HCT116 (cell line): ENCODE measurements around the gene PRPF38A. TPM values are rescaled to one million over a fixed set of nuclear protein-coding genes. Genes with fewer than 3 reads are reported as not detected.

Source experiments
- ATAC-seq: fragments of 200-7000 bp; cut with Tn5 transposase; 2 replicates; pipeline ENCODE4 v1.9.1; 2020; ENCODE audit warnings: mild to moderate bottlenecking, moderate library complexity
- BruUV-seq: library from RNA; stranded (reverse); fragments of 400-500 nt; replicated peaks from 2 replicates; lab custom pipeline; 2021; lab: Mats Ljungman, UMichigan
- CTCF ChIA-PET: fragments of 300-600 bp; sonication (Branson Sonifier 250); formaldehyde crosslinking; loops from one replicate; lab custom pipeline; 2021; ENCODE audit warnings: antibody characterized with exemption; lab: Charles Lee
- POLR2A ChIA-PET: fragments of 300-600, 350-600 bp; sonication (Branson Sonifier 250); formaldehyde crosslinking; loops from one replicate; lab custom pipeline; 2021; ENCODE audit warnings: antibody characterized with exemption; lab: Charles Lee
- RAD21 ChIA-PET, 2 experiments: fragments of 300-600 bp; sonication (Branson Sonifier 250); formaldehyde crosslinking; loops; one replicate each; lab custom pipeline; 2023; ENCODE audit warnings: low total read pairs in 2 of 2; ENCODE audit not compliant: uncharacterized antibody in 2 of 2, unreplicated experiment in 2 of 2, low non-redundant PET in 1 of 2; lab: Charles Lee
- DNase-seq: peaks from one replicate; pipeline ENCODE4 v3.0.0-alpha.2; 2010; ENCODE audit warnings: low read depth, low spot score
- H2AFZ ChIP-seq: fragments of 200-600 bp; shearing (Covaris generic), sonication (generic); 2 replicates; pipeline ENCODE4 v1.6.1; 2017; ENCODE audit warnings: low read depth, mixed run types, mixed read lengths, antibody characterized with exemption, low read length; ENCODE audit not compliant: poor library complexity, severe bottlenecking
- H3K27ac ChIP-seq: 2 replicates; pipeline ENCODE4 v1.5.1; 2012; ENCODE audit warnings: low read depth, low read length
- H3K27me3 ChIP-seq: fragments of 200-600 bp; sonication (generic); 2 replicates; pipeline ENCODE4 v1.6.1; 2016; ENCODE audit warnings: mixed run types, low read length, mixed read lengths; ENCODE audit not compliant: insufficient read depth
- H3K36me3 ChIP-seq, 2 experiments: fragments of 200-500 bp in 1 of 2; fragments of 200-600 bp in 1 of 2; sonication (Bioruptor generic) in 1 of 2; sonication (generic) in 1 of 2; 2 replicates each; pipeline versions ENCODE4 v1.5.1 to v1.6.1; 2014 to 2016; ENCODE audit warnings: low read length in 2 of 2, inconsistent platforms in 1 of 2, mixed read lengths in 1 of 2, mixed run types in 1 of 2; ENCODE audit not compliant: insufficient read depth in 2 of 2, control insufficient read depth in 1 of 2
- H3K4me1 ChIP-seq, 2 experiments: fragments of 200-600 bp in 1 of 2; sonication (generic) in 1 of 2; 2 replicates each; pipeline versions ENCODE4 v1.5.1 to v1.6.1; 2012 to 2017; ENCODE audit warnings: low read length in 2 of 2, inconsistent platforms in 1 of 2, mild to moderate bottlenecking in 1 of 2, mixed read lengths in 1 of 2, mixed run types in 1 of 2, moderate library complexity in 1 of 2; ENCODE audit not compliant: insufficient read depth in 2 of 2, control insufficient read depth in 1 of 2
- H3K4me2 ChIP-seq: fragments of 200-600 bp; sonication (generic); 2 replicates; pipeline ENCODE4 v1.6.1; 2017; ENCODE audit warnings: mixed run types, low read length, mixed read lengths
- H3K4me3 ChIP-seq, 2 experiments: fragments of 200-600 bp in 1 of 2; sonication (generic) in 1 of 2; replicated peaks in 1 of 2; 2 replicates each; pipeline ENCODE4 v1.5.1; 2011 to 2016; ENCODE audit warnings: low read length in 2 of 2, control low read depth in 1 of 2, low read depth in 1 of 2, mild to moderate bottlenecking in 1 of 2, mixed read lengths in 1 of 2, mixed run types in 1 of 2
- H3K79me2 ChIP-seq: fragments of 200-600 bp; sonication (generic); 2 replicates; pipeline ENCODE4 v1.6.1; 2017; ENCODE audit warnings: mild to moderate bottlenecking, mixed run types, low read length, moderate library complexity, mixed read lengths; ENCODE audit not compliant: insufficient read depth
- H3K9ac ChIP-seq: fragments of 200-600 bp; sonication (generic); 2 replicates; pipeline ENCODE4 v1.6.1; 2016; ENCODE audit warnings: low read length, mixed read lengths
- H3K9me2 ChIP-seq: fragments of 200-600 bp; sonication (generic), shearing (Covaris generic); 2 replicates; pipeline ENCODE4 v1.6.1; 2017; ENCODE audit warnings: mixed run types, mild to moderate bottlenecking, moderate library complexity; ENCODE audit not compliant: insufficient read depth
- H3K9me3 ChIP-seq, 2 experiments: fragments of 200-500 bp in 1 of 2; fragments of 200-600 bp in 1 of 2; sonication (Bioruptor generic) in 1 of 2; sonication (generic) in 1 of 2; 2 replicates each; pipeline ENCODE4 v1.6.1; 2014 to 2017; ENCODE audit warnings: low read length in 2 of 2, mixed read lengths in 2 of 2, inconsistent platforms in 1 of 2, low read depth in 1 of 2, mild to moderate bottlenecking in 1 of 2, mixed run types in 1 of 2, moderate library complexity in 1 of 2; ENCODE audit not compliant: control insufficient read depth in 1 of 2, insufficient read depth in 1 of 2
- H4K20me1 ChIP-seq: fragments of 200-600 bp; sonication (generic), shearing (Covaris generic); 2 replicates; pipeline ENCODE4 v1.6.1; 2017; ENCODE audit warnings: mixed run types, mild to moderate bottlenecking, moderate library complexity; ENCODE audit not compliant: insufficient read depth
- CBX3 ChIP-seq: IDR thresholded peaks from 2 replicates; pipeline ENCODE4 v1.6.1; 2012; ENCODE audit warnings: low read depth
- CEBPB ChIP-seq: IDR thresholded peaks from 2 replicates; pipeline ENCODE4 v1.6.1; 2012; ENCODE audit warnings: low read depth
- EGR1 ChIP-seq: IDR thresholded peaks from 2 replicates; pipeline ENCODE4 v1.6.1; 2012; ENCODE audit warnings: low read depth
- ELF1 ChIP-seq: IDR thresholded peaks from 2 replicates; pipeline ENCODE4 v1.6.1; 2012; ENCODE audit warnings: low read depth, borderline replicate concordance
- EZH2phosphoT487 ChIP-seq: fragments of 200-600 bp; IDR thresholded peaks from 2 replicates; pipeline ENCODE4 v1.6.1; 2018; ENCODE audit warnings: antibody characterized with exemption, borderline replicate concordance
- FOSL1 ChIP-seq: IDR thresholded peaks from 2 replicates; pipeline ENCODE4 v1.6.1; 2012; ENCODE audit warnings: low read depth
- JUND ChIP-seq: IDR thresholded peaks from 2 replicates; pipeline ENCODE4 v1.6.1; 2012
- POLR2A ChIP-seq: IDR thresholded peaks from 2 replicates; pipeline ENCODE4 v1.7.0; 2011; ENCODE audit warnings: borderline replicate concordance; ENCODE audit not compliant: insufficient read depth, insufficient read length; ENCODE audit errors: extremely low read depth
- POLR2AphosphoS5 ChIP-seq: IDR thresholded peaks from 2 replicates; pipeline ENCODE4 v1.6.1; 2011; ENCODE audit warnings: mild to moderate bottlenecking, low read depth, low read length, moderate library complexity
- RAD21 ChIP-seq: IDR thresholded peaks from 2 replicates; pipeline ENCODE4 v1.6.1; 2012; ENCODE audit warnings: low read depth, mild to moderate bottlenecking
- SIN3A ChIP-seq: IDR thresholded peaks from 2 replicates; pipeline ENCODE4 v1.6.1; 2012; ENCODE audit warnings: low read depth
- SP1 ChIP-seq: IDR thresholded peaks from 2 replicates; pipeline ENCODE4 v1.6.1; 2012; ENCODE audit warnings: low read depth
- TCF7L2 ChIP-seq: IDR thresholded peaks from 2 replicates; pipeline ENCODE4 v1.7.0; 2011; ENCODE audit warnings: borderline replicate concordance, inconsistent platforms; ENCODE audit not compliant: insufficient read depth, insufficient read length; ENCODE audit errors: extremely low read depth
- YY1 ChIP-seq: IDR thresholded peaks from 2 replicates; pipeline ENCODE4 v1.6.1; 2011; ENCODE audit warnings: low read length, low read depth, moderate library complexity, mild to moderate bottlenecking; ENCODE audit not compliant: insufficient replicate concordance; ENCODE audit errors: extremely low read depth
- ZFX ChIP-seq: fragments of 450-650 bp; IDR thresholded peaks from 2 replicates; pipeline ENCODE4 v1.6.1; 2017
- intact Hi-C: fragments of 100-400 bp; cut with micrococcal nuclease; formaldehyde crosslinking; loops from 2 replicates; pipeline ENCODE4 v1.10.0; 2022
- total RNA-seq: library from RNA; stranded (reverse); gene quantifications from one replicate; pipeline ENCODE4 v1.2.1, GENCODE V29; 2021; ENCODE audit not compliant: unreplicated experiment
- TF ChIP-seq, protein P1 (sequence below): IDR thresholded peaks from 2 replicates; pipeline ENCODE4 v1.6.1; 2012
- TF ChIP-seq, protein P2 (sequence below), 3 experiments: fragments of 200-600 bp in 1 of 3; sonication (generic) in 1 of 3; IDR thresholded peaks in 2 of 3; conservative IDR thresholded peaks in 1 of 3; 2 replicates each; pipeline ENCODE4 v1.5.1; 2012 to 2017; ENCODE audit warnings: low read depth in 2 of 3, low read length in 2 of 3, antibody characterized with exemption in 1 of 3, borderline replicate concordance in 1 of 3, control low read depth in 1 of 3, mild to moderate bottlenecking in 1 of 3, mixed read lengths in 1 of 3, mixed run types in 1 of 3, moderate library complexity in 1 of 3; ENCODE audit not compliant: insufficient read depth in 1 of 3
- TF ChIP-seq, protein P3 (sequence below): IDR thresholded peaks from 2 replicates; pipeline ENCODE4 v1.6.1; 2012; ENCODE audit warnings: low read depth
- TF ChIP-seq, protein P4 (sequence below): IDR thresholded peaks from 2 replicates; pipeline ENCODE4 v1.6.1; 2011; ENCODE audit warnings: mild to moderate bottlenecking, low read length, moderate library complexity; ENCODE audit not compliant: insufficient replicate concordance; ENCODE audit errors: extremely low read depth
- TF ChIP-seq, protein P5 (sequence below): IDR thresholded peaks from 2 replicates; pipeline ENCODE4 v1.6.1; 2012

The PRPF38A gene
- total RNA-seq, 1 experiment from 2014 or later = 50.2 TPM

DNA sequence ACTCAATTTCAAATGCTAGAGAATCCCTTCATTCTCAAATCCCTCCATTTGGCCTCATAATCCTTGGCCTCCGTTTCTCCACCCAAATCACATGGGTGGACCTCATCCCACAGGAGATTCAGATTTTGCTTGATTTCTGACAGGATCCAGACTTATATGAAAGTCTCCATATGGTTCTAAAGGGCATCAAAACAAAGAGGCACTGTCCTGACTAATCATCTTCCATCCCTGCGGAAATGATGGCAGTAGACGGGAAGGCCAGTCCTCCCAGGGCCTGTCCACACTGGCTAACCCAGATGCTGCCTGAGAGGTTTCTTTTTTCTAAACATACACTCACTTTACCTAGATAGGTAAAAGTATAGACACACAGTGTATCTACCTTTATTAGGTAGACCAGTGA, 19.0 kb upstream of the PRPF38A start:
- Histone ChIP-seq H3K4me2 (no peak overlapping the region), H4K20me1 (peaks cover 5% of the 10 kb centered on the region; the same call in 1 of the 2 replicates), H3K27me3 (no peaks in the 10 kb centered on the region), H3K9ac (no peak overlapping the region), H3K27ac (no peak overlapping the region), H3K79me2 (peaks cover 4% of the 10 kb centered on the region; the same call in 1 of the 2 replicates), H3K9me2 (no peaks in the 10 kb centered on the region), H3K4me3 (no peak overlapping the region), H3K4me1 (no peaks in the 10 kb centered on the region), H3K9me3 (no peaks in the 10 kb centered on the region), H3K36me3 (peaks cover 32 to 64% of the 10 kb centered on the region in 2 experiments), H2AFZ (no peak overlapping the region)
- intact Hi-C loops = no loop called here
- DNase-seq = no peak
- no peak for ATAC-seq
- CTCF ChIA-PET = no interaction called here
- POLR2A ChIA-PET = no interaction called here
- RAD21 ChIA-PET = no interaction called here
- TF ChIP-seq, protein P1, sequence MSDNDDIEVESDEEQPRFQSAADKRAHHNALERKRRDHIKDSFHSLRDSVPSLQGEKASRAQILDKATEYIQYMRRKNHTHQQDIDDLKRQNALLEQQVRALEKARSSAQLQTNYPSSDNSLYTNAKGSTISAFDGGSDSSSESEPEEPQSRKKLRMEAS = no peak
- TF ChIP-seq POLR2AphosphoS5 (no peak), YY1 (no peak), TCF7L2 (no peak), SIN3A (no peak), FOSL1 (no peak), CEBPB (no peak), ELF1 (no peak), POLR2A (no peak), ZFX (no peak), JUND (no peak), CBX3 (no peak), RAD21 (no peak), EGR1 (no peak), EZH2phosphoT487 (no peak), SP1 (no peak)
- TF ChIP-seq, protein P2, sequence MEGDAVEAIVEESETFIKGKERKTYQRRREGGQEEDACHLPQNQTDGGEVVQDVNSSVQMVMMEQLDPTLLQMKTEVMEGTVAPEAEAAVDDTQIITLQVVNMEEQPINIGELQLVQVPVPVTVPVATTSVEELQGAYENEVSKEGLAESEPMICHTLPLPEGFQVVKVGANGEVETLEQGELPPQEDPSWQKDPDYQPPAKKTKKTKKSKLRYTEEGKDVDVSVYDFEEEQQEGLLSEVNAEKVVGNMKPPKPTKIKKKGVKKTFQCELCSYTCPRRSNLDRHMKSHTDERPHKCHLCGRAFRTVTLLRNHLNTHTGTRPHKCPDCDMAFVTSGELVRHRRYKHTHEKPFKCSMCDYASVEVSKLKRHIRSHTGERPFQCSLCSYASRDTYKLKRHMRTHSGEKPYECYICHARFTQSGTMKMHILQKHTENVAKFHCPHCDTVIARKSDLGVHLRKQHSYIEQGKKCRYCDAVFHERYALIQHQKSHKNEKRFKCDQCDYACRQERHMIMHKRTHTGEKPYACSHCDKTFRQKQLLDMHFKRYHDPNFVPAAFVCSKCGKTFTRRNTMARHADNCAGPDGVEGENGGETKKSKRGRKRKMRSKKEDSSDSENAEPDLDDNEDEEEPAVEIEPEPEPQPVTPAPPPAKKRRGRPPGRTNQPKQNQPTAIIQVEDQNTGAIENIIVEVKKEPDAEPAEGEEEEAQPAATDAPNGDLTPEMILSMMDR (IDR thresholded peaks at IDR 0.05 in 2 of 3, conservative IDR thresholded peaks at IDR 0.05 in 1 of 3; ENCODE audit: borderline replicate concordance in 1 of 3, insufficient read depth in 1 of 3, low read depth in 2 of 3, low read length in 2 of 3) = no peak
- TF ChIP-seq, protein P3, sequence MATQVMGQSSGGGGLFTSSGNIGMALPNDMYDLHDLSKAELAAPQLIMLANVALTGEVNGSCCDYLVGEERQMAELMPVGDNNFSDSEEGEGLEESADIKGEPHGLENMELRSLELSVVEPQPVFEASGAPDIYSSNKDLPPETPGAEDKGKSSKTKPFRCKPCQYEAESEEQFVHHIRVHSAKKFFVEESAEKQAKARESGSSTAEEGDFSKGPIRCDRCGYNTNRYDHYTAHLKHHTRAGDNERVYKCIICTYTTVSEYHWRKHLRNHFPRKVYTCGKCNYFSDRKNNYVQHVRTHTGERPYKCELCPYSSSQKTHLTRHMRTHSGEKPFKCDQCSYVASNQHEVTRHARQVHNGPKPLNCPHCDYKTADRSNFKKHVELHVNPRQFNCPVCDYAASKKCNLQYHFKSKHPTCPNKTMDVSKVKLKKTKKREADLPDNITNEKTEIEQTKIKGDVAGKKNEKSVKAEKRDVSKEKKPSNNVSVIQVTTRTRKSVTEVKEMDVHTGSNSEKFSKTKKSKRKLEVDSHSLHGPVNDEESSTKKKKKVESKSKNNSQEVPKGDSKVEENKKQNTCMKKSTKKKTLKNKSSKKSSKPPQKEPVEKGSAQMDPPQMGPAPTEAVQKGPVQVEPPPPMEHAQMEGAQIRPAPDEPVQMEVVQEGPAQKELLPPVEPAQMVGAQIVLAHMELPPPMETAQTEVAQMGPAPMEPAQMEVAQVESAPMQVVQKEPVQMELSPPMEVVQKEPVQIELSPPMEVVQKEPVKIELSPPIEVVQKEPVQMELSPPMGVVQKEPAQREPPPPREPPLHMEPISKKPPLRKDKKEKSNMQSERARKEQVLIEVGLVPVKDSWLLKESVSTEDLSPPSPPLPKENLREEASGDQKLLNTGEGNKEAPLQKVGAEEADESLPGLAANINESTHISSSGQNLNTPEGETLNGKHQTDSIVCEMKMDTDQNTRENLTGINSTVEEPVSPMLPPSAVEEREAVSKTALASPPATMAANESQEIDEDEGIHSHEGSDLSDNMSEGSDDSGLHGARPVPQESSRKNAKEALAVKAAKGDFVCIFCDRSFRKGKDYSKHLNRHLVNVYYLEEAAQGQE = no peak
- TF ChIP-seq, protein P4, sequence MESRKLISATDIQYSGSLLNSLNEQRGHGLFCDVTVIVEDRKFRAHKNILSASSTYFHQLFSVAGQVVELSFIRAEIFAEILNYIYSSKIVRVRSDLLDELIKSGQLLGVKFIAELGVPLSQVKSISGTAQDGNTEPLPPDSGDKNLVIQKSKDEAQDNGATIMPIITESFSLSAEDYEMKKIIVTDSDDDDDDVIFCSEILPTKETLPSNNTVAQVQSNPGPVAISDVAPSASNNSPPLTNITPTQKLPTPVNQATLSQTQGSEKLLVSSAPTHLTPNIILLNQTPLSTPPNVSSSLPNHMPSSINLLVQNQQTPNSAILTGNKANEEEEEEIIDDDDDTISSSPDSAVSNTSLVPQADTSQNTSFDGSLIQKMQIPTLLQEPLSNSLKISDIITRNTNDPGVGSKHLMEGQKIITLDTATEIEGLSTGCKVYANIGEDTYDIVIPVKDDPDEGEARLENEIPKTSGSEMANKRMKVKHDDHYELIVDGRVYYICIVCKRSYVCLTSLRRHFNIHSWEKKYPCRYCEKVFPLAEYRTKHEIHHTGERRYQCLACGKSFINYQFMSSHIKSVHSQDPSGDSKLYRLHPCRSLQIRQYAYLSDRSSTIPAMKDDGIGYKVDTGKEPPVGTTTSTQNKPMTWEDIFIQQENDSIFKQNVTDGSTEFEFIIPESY = no peak
- TF ChIP-seq, protein P5, sequence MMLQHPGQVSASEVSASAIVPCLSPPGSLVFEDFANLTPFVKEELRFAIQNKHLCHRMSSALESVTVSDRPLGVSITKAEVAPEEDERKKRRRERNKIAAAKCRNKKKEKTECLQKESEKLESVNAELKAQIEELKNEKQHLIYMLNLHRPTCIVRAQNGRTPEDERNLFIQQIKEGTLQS = no peak
- no TSS peak for BruUV-seq
